Pancreas (tissue), 10 donors: ENCODE data around the gene ERMAP. TPM values are rescaled to one million over a fixed set of nuclear protein-coding genes. Genes with fewer than 3 reads are reported as not detected.

Experiments
- ATAC-seq, 4 donors: fragments of 200-7000 bp; cut with Tn5 transposase; one replicate each; pipeline versions ENCODE4 v1.8.0 to v1.9.1; 2020; ENCODE audit warnings: mild to moderate bottlenecking in 4 of 4, moderate library complexity in 4 of 4
- DNase-seq, 6 donors: peaks; one replicate each; pipeline ENCODE4 v3.0.0-alpha.2; 2020
- FAIRE-seq: peaks from 2 replicates; lab custom pipeline; 2012; peaks lifted over from hg19 to GRCh38; lab: Jason Lieb, UNC
- H3K27ac ChIP-seq, 4 donors: fragments of 200-600 bp; sonication (generic); 1 replicate in 3 of 4; 2 replicates in 1 of 4; pipeline versions ENCODE4 v1.5.0 to v1.8.0; 2020
- H3K27me3 ChIP-seq, 4 donors: fragments of 200-600 bp; one replicate each; pipeline ENCODE4 v1.8.0; 2021
- H3K36me3 ChIP-seq, 3 donors: fragments of 200-600 bp; sonication (generic) in 1 of 3; one replicate each; pipeline versions ENCODE4 v1.5.0 to v1.8.0; 2020 to 2021
- H3K4me1 ChIP-seq, 3 donors: fragments of 200-600 bp; one replicate each; pipeline ENCODE4 v1.8.0; 2021
- H3K4me3 ChIP-seq, 4 donors: fragments of 200-600 bp; sonication (generic) in 2 of 4; one replicate each; pipeline versions ENCODE4 v1.5.0 to v1.8.0; 2020 to 2021
- H3K9me3 ChIP-seq, 4 donors: fragments of 200-600 bp; one replicate each; pipeline ENCODE4 v1.8.0; 2021
- CTCF ChIP-seq, 4 donors: fragments of 200-600 bp; sonication (generic) in 3 of 4; IDR thresholded peaks; one replicate each; pipeline versions ENCODE4 v1.5.0 to v1.8.0; 2021; ENCODE audit warnings: antibody characterized with exemption in 4 of 4
- WGBS, 2 donors: extraction: QIAGEN DNeasy Blood & Tissue Kit; methylation state at CpG; one replicate each; pipeline ENCODE4 v1.1.7; 2013; 5-methylcytosine and 5-hydroxymethylcytosine counted together
- intact Hi-C, 3 donors: fragments of 100-400 bp; cut with DNase I; formaldehyde crosslinking; loops; one replicate each; pipeline versions ENCODE4 v1.11.1 to v1.14.2; 2022
- polyA plus RNA-seq, 2 donors: library from polyadenylated mRNA; stranded (reverse); fragments of 200-250 nt; gene quantifications; one replicate each; pipeline ENCODE4 v1.2.3, GENCODE V29; 2013
- total RNA-seq, 6 donors: library from RNA; stranded (reverse); fragmentation: NEBNext Ultra II Directional in 4 of 6; extraction: Animal tissue kit (Norgen Biotek cat#: 25700) in 4 of 6; gene quantifications; one replicate each; pipeline versions ENCODE4 v1.2.1 to v1.2.4, GENCODE V29; 2021 to 2023
- donor health status: healthy with polysubstance abuse.
- donor health status: DM: no; HTN: no; CAD: no; lungs with moderate emphysema.
- donor health status: DM: no; HTN: no; CAD: no.
- donor health status: control.
- donor health status: control.
- donor health status: Bipolar disorder and iron deficiency.
- donor health status: DM: yes; HTN: yes; CAD: no.
- donor health status: DM: no; HTN: no; CAD: no.
- donor health status: DM: no; HTN: no; CAD: no.
- donor health status: DM: yes; HTN: yes; CAD: no.

Gene ERMAP
- total and polyA plus RNA-seq, 8 donors: 4.8 to 11.2 (median 8.5) TPM

GRCh38 chr1:42780176-42780575, 36.7 kb upstream of the ERMAP start:
- H3K4me3 ChIP-seq: no peak overlapping the region
- 93 to 96% methylated on average over 1 of the region's 1 CpG for WGBS, 2 donors
- H3K27me3 ChIP-seq: no peaks in the 10 kb centered on the region
- TF ChIP-seq CTCF (IDR thresholded peaks at IDR 0.05): no peak
- H3K9me3 ChIP-seq: no peaks in the 10 kb centered on the region
- ATAC-seq (no peak), FAIRE-seq (no peak), DNase-seq (no peak)
- H3K27ac ChIP-seq: no peak overlapping the region
- intact Hi-C loops: loop anchor here in 1 of 3 donors (10.0 kb wide), 1 partner anchor 105 kb away; no protein-coding TSS in a partner anchor
- peaks cover 0 to 26% (median 1%) of the 10 kb centered on the region in 3 donors for H3K36me3 ChIP-seq
- no peaks in the 10 kb centered on the region for H3K4me1 ChIP-seq

- 97 to 98% methylated on average over 2 of the region's 2 CpGs for WGBS, 2 donors
- intact Hi-C loops: loop anchor here in 1 of 3 donors (10.0 kb wide), 1 partner anchor 102 kb away; no protein-coding TSS in a partner anchor
- no peak for DNase-seq
These were observed 33.8 kb upstream of the ERMAP start for GRCh38 chr1:42783092-42783491.

GRCh38 chr1:42784547-42784945, 32.4 kb upstream of the ERMAP start:
- peak overlapping the region in 1 of 4 donors; percentile 42 for H3K4me3 ChIP-seq
- H3K4me1 ChIP-seq: no peaks in the 10 kb centered on the region
- FAIRE-seq (no peak), DNase-seq (no peak), ATAC-seq (no peak)
- intact Hi-C loops: loop anchor here in 1 of 3 donors (10.0 kb wide), 1 partner anchor 100 kb away; no protein-coding TSS in a partner anchor
- H3K27me3 ChIP-seq: no peaks in the 10 kb centered on the region
- H3K36me3 ChIP-seq: no peaks in the 10 kb centered on the region
- H3K27ac ChIP-seq: no peak overlapping the region
- 80 to 83% methylated on average over 18 of the region's 18 CpGs for WGBS, 2 donors
- H3K9me3 ChIP-seq: no peaks in the 10 kb centered on the region
- no peak for TF ChIP-seq CTCF (IDR thresholded peaks at IDR 0.05)

More at GRCh38 chr1:42783092-42783491, 33.8 kb upstream of the ERMAP start:
- Histone ChIP-seq H3K27ac (no peak overlapping the region), H3K36me3 (no peaks in the 10 kb centered on the region), H3K27me3 (no peaks in the 10 kb centered on the region), H3K4me1 (no peaks in the 10 kb centered on the region), H3K9me3 (no peaks in the 10 kb centered on the region), H3K4me3 (no peak overlapping the region)
- FAIRE-seq: no peak
- no peak for TF ChIP-seq CTCF (IDR thresholded peaks at IDR 0.05)
- no peak for ATAC-seq

GRCh38 chr1:42784946-42785693, 31.8 kb upstream of the ERMAP start, which contains the start of gene TMEM269:
Gene TMEM269, plus strand, starts transcription at chr1:42784991. Its CDS starts 4,903 bp downstream, at chr1:42789894.
- TF ChIP-seq CTCF (IDR thresholded peaks at IDR 0.05): no peak
- Histone ChIP-seq H3K9me3 (no peaks in the 10 kb centered on the region), H3K4me1 (no peaks in the 10 kb centered on the region), H3K4me3 (peak within 1 kb of the TSS in 2 of 4 donors; percentile 13 to 42), H3K36me3 (no peaks in the 10 kb centered on the region), H3K27me3 (no peaks in the 10 kb centered on the region), H3K27ac (no peak within 1 kb of the TSS)
- DNase-seq: peak in 2 of 6 donors; percentile 63 to 65
- no peak for FAIRE-seq
- peak; percentile 24 to 62 (median 54) for ATAC-seq
- intact Hi-C loops: loop anchor here in 1 of 3 donors (10.0 kb wide), 1 partner anchor 100 kb away; no protein-coding TSS in a partner anchor
- WGBS, 2 donors: 13 to 16% methylated on average over 42 to 54 of the region's 54 CpGs
